NCI-H2029 treated with DMSO at 0.1 percent for 48 hours (cell line): Measurements from ENCODE around the gene RNF146.
A peak's percentile ranks its signal among the peaks of the same experiment; 100 is the strongest.
"Not testable (repeated sequence)": the region's sequence is repeated elsewhere in the genome, so short reads cannot be mapped to it uniquely, and the experiment has no call there.

Experiments
- DNase-seq: peaks from one replicate; lab custom pipeline; 2025; lab: John Stamatoyannopoulos, UW

Gene RNF146

GRCh38 chr6:127282184-127282583 is 15.5 kb downstream of the RNF146 start:
- DNase-seq: no peak

- DNase-seq: no peak
Observed at GRCh38 chr6:127288705-127289104, 22.0 kb downstream of the RNF146 start.

GRCh38 chr6:127289934-127290333 is 23.3 kb downstream of the RNF146 start:
- DNase-seq: no peak

- no peak for DNase-seq
Observed at GRCh38 chr6:127290391-127291265, 24.0 kb downstream of the RNF146 start.

- DNase-seq: no peak
Observed at GRCh38 chr6:127291495-127291894, 24.8 kb downstream of the RNF146 start.

GRCh38 chr6:127297502-127298070 is 30.9 kb downstream of the RNF146 start:
- DNase-seq: no peak

- no peak for DNase-seq
Observed at GRCh38 chr6:127298475-127298874, 31.8 kb downstream of the RNF146 start.

- DNase-seq: no peak
Observed at GRCh38 chr6:127299522-127300240, 33.0 kb downstream of the RNF146 start.

- DNase-seq: no peak
Observed at GRCh38 chr6:127300411-127300810, 33.7 kb downstream of the RNF146 start.

- DNase-seq: no peak
Observed at GRCh38 chr6:127301199-127301700, 34.6 kb downstream of the RNF146 start.

- DNase-seq: peak; percentile 34
Observed at GRCh38 chr6:127302728-127303660, 36.3 kb downstream of the RNF146 start.

- DNase-seq: no peak
Observed at GRCh38 chr6:127303917-127304316, 37.3 kb downstream of the RNF146 start.

- no peak for DNase-seq
Observed at GRCh38 chr6:127305741-127306140, 39.1 kb downstream of the RNF146 start.

- no peak for DNase-seq
Observed at GRCh38 chr6:127317388-127318128, 50.9 kb downstream of the RNF146 start.

GRCh38 chr6:127319686-127320085 is 53.0 kb downstream of the RNF146 start:
- DNase-seq: no peak

- DNase-seq: no peak
Observed at GRCh38 chr6:127328043-127328609, 61.5 kb downstream of the RNF146 start.

GRCh38 chr6:127331256-127331655 is 64.6 kb downstream of the RNF146 start:
- not testable (repeated sequence) for DNase-seq

GRCh38 chr6:127332383-127332961 is 65.8 kb downstream of the RNF146 start:
- DNase-seq: no peak
